H9 (cell line): Measurements from ENCODE around the gene RAB5A. TPM values are rescaled to one million over a fixed set of nuclear protein-coding genes. Genes with fewer than 3 reads are reported as not detected.

Experiments
- DNase-seq: peaks from one replicate; pipeline ENCODE4 v3.0.0-alpha.2; 2017
- H2AFZ ChIP-seq: one replicate; pipeline ENCODE4 v1.6.1; 2013; ENCODE audit warnings: mild to moderate bottlenecking, low read length, control low read depth, moderate library complexity
- H2AK5ac ChIP-seq: 2 replicates; pipeline ENCODE4 v1.6.1; 2013; ENCODE audit warnings: low read length, control low read depth, mixed read lengths; ENCODE audit not compliant: insufficient read length
- H2BK120ac ChIP-seq: one replicate; pipeline ENCODE4 v1.6.1; 2013; ENCODE audit warnings: low read depth, mild to moderate bottlenecking, low read length, control low read depth, inconsistent platforms; ENCODE audit not compliant: poor library complexity, severe bottlenecking
- H2BK12ac ChIP-seq: 2 replicates; pipeline ENCODE4 v1.6.1; 2013; ENCODE audit warnings: low read length, control low read depth, mixed read lengths, low read depth; ENCODE audit not compliant: insufficient read length
- H2BK15ac ChIP-seq: 2 replicates; pipeline ENCODE4 v1.6.1; 2013; ENCODE audit warnings: low read depth, low read length, control low read depth
- H2BK20ac ChIP-seq: one replicate; pipeline ENCODE4 v1.6.1; 2013; ENCODE audit warnings: low read depth, mild to moderate bottlenecking, low read length, control low read depth, inconsistent platforms; ENCODE audit not compliant: poor library complexity, severe bottlenecking
- H2BK5ac ChIP-seq: 2 replicates; pipeline ENCODE4 v1.6.1; 2013; ENCODE audit warnings: low read length, control low read depth, mixed read lengths; ENCODE audit not compliant: insufficient read length
- H3K14ac ChIP-seq: 2 replicates; pipeline ENCODE4 v1.6.1; 2013; ENCODE audit warnings: low read length, control low read depth; ENCODE audit not compliant: insufficient read depth
- H3K18ac ChIP-seq: 2 replicates; pipeline ENCODE4 v1.6.1; 2013; ENCODE audit warnings: low read depth, mild to moderate bottlenecking, mixed read lengths, low read length, control low read depth; ENCODE audit not compliant: insufficient read length
- H3K23ac ChIP-seq: 2 replicates; pipeline ENCODE4 v1.6.1; 2013; ENCODE audit warnings: low read length, control low read depth, mixed read lengths, low read depth; ENCODE audit not compliant: insufficient read length
- H3K23me2 ChIP-seq: 2 replicates; pipeline ENCODE4 v1.6.1; 2013; ENCODE audit warnings: low read depth, mild to moderate bottlenecking, mixed read lengths, low read length, control low read depth; ENCODE audit not compliant: insufficient read length, poor library complexity, severe bottlenecking
- H3K27ac ChIP-seq: 2 replicates; pipeline ENCODE4 v1.5.1; 2013; ENCODE audit warnings: low read length, control low read depth, mixed read lengths, low read depth; ENCODE audit not compliant: insufficient read length
- H3K27me3 ChIP-seq: 2 replicates; pipeline ENCODE4 v1.6.1; 2013; ENCODE audit warnings: low read length, control low read depth, inconsistent platforms; ENCODE audit not compliant: insufficient read depth
- H3K4ac ChIP-seq: 2 replicates; pipeline ENCODE4 v1.6.1; 2013; ENCODE audit warnings: low read depth, mild to moderate bottlenecking, control low read depth, inconsistent platforms, low read length, moderate library complexity
- H3K4me1 ChIP-seq: 2 replicates; pipeline ENCODE4 v1.6.1; 2013; ENCODE audit warnings: low read length, control low read depth, inconsistent platforms; ENCODE audit not compliant: insufficient read depth
- H3K4me2 ChIP-seq: 2 replicates; pipeline ENCODE4 v1.6.1; 2013; ENCODE audit warnings: low read length, control low read depth, mixed read lengths; ENCODE audit not compliant: insufficient read length, insufficient read depth
- H3K56ac ChIP-seq: 2 replicates; pipeline ENCODE4 v1.6.1; 2013; ENCODE audit warnings: low read depth, mild to moderate bottlenecking, mixed read lengths, low read length, control low read depth; ENCODE audit not compliant: insufficient read length
- H3K79me1 ChIP-seq: 2 replicates; pipeline ENCODE4 v1.6.1; 2013; ENCODE audit warnings: low read depth, mild to moderate bottlenecking, moderate library complexity, low read length, control low read depth, inconsistent platforms; ENCODE audit not compliant: insufficient read depth, poor library complexity, severe bottlenecking
- H3K79me2 ChIP-seq: 2 replicates; pipeline ENCODE4 v1.6.1; 2013; ENCODE audit warnings: low read length, control low read depth, inconsistent platforms; ENCODE audit not compliant: insufficient read depth
- H3K9ac ChIP-seq: 2 replicates; pipeline ENCODE4 v1.6.1; 2013; ENCODE audit warnings: low read length, control low read depth, mixed read lengths; ENCODE audit not compliant: insufficient read length; ENCODE audit errors: extremely low read depth
- H3K9me3 ChIP-seq: one replicate; pipeline ENCODE4 v1.6.1; 2013; ENCODE audit warnings: low read depth, low read length, inconsistent platforms; ENCODE audit not compliant: control insufficient read depth
- H3T11ph ChIP-seq: one replicate; pipeline ENCODE4 v1.6.1; 2013; ENCODE audit warnings: mild to moderate bottlenecking, low read length, control low read depth, inconsistent platforms
- H4K20me1 ChIP-seq: one replicate; pipeline ENCODE4 v1.6.1; 2013; ENCODE audit not compliant: control insufficient read depth, insufficient read length, insufficient read depth
- H4K5ac ChIP-seq: 2 replicates; pipeline ENCODE4 v1.6.1; 2013; ENCODE audit warnings: low read depth, mild to moderate bottlenecking, mixed read lengths, low read length, control low read depth; ENCODE audit not compliant: insufficient read length
- H4K8ac ChIP-seq: replicated peaks from 2 replicates; pipeline ENCODE4 v1.6.1; 2013; ENCODE audit warnings: low read length, control low read depth, mixed read lengths, low read depth; ENCODE audit not compliant: insufficient read length
- H4K91ac ChIP-seq: 2 replicates; pipeline ENCODE4 v1.6.1; 2013; ENCODE audit warnings: low read depth, mild to moderate bottlenecking, moderate library complexity, mixed read lengths, low read length, control low read depth; ENCODE audit not compliant: insufficient read length
- H3K27ac Mint-ChIP-seq, 3 experiments: 2 replicates in 2 of 3; 3 replicates in 1 of 3; pipeline ENCODE4 v1.8.0; 2020 to 2021; ENCODE audit warnings: mixed read lengths in 3 of 3, mild to moderate bottlenecking in 1 of 3, moderate library complexity in 1 of 3
- H3K27me3 Mint-ChIP-seq: 2 replicates; pipeline ENCODE4 v1.8.0; 2021; ENCODE audit warnings: low read depth, mild to moderate bottlenecking, moderate library complexity, mixed read lengths
- H3K36me3 Mint-ChIP-seq, 3 experiments: 2 replicates in 2 of 3; 3 replicates in 1 of 3; pipeline ENCODE4 v1.8.0; 2020 to 2021; ENCODE audit warnings: low read depth in 3 of 3, mixed read lengths in 3 of 3; ENCODE audit not compliant: insufficient read depth in 1 of 3
- H3K4me1 Mint-ChIP-seq, 2 experiments: 2 replicates each; pipeline ENCODE4 v1.8.0; 2020; ENCODE audit warnings: mixed read lengths in 2 of 2
- H3K4me3 Mint-ChIP-seq, 2 experiments: 2 replicates in 1 of 2; 3 replicates in 1 of 2; pipeline ENCODE4 v1.8.0; 2020 to 2021; ENCODE audit warnings: mild to moderate bottlenecking in 2 of 2, mixed read lengths in 2 of 2, moderate library complexity in 1 of 2
- H3K9me3 Mint-ChIP-seq, 2 experiments: 2 replicates in 1 of 2; 3 replicates in 1 of 2; pipeline ENCODE4 v1.8.0; 2020; ENCODE audit warnings: mild to moderate bottlenecking in 2 of 2, mixed read lengths in 2 of 2, moderate library complexity in 1 of 2
- CTCF ChIP-seq: fragments of 200-600 bp; sonication (generic); conservative IDR thresholded peaks from 3 replicates; pipeline ENCODE4 v1.8.0; 2021; ENCODE audit warnings: antibody characterized with exemption, mild to moderate bottlenecking
- WGBS: extraction: QIAGEN DNeasy Blood & Tissue Kit; methylation state at CpG from one replicate; pipeline ENCODE4 v1.1.7; 2013; ENCODE audit warnings: missing lambda C conversion rate, low lambda C conversion rate, mixed read lengths; ENCODE audit not compliant: insufficient read length; ENCODE audit errors: extremely low coverage; 5-methylcytosine and 5-hydroxymethylcytosine counted together
- total RNA-seq: library from RNA; stranded (reverse); gene quantifications from 2 replicates; pipeline ENCODE4 v1.2.1, GENCODE V29; 2021

RAB5A gene
- total RNA-seq, 1 experiment from 2014 or later, result 84.8 TPM

GRCh38 chr3:19931767-19932188 is 15.1 kb upstream of the RAB5A start:
- WGBS, result no CpG with 5 or more reads among the region's 1 CpG
- no peak for TF ChIP-seq CTCF
- H3K9ac ChIP-seq, result no peak overlapping the region

More at GRCh38 chr3:19931767-19932188, 15.1 kb upstream of the RAB5A start:
- Histone ChIP-seq H3K27ac (no peak overlapping the region), H2BK20ac (no peak overlapping the region), H2BK12ac (no peak overlapping the region), H3K18ac (no peak overlapping the region), H3K23ac (no peak overlapping the region), H2AFZ (no peak overlapping the region), H3K9me3 (no peaks in the 10 kb centered on the region), H3K27me3 (no peaks in the 10 kb centered on the region), H2BK5ac (no peak overlapping the region), H4K5ac (no peak overlapping the region), H2BK120ac (no peak overlapping the region), H3K56ac (no peak overlapping the region), H3K4me1 (no peaks in the 10 kb centered on the region; the same call in 1 of the 2 replicates), H3K23me2 (no peaks in the 10 kb centered on the region), H3K4me2 (no peak overlapping the region), H3K79me2 (no peaks in the 10 kb centered on the region), H2BK15ac (no peak overlapping the region), H3T11ph (no peak overlapping the region), H4K8ac (no peak overlapping the region), H2AK5ac (no peak overlapping the region), H4K20me1 (no peaks in the 10 kb centered on the region), H3K14ac (no peak overlapping the region), H3K79me1 (no peaks in the 10 kb centered on the region), H4K91ac (no peak overlapping the region), H3K4ac (no peak overlapping the region)
- Mint-ChIP-seq H3K27me3 (no peaks in the 10 kb centered on the region; the same call in 1 of the 2 replicates), H3K36me3 (no peaks in the 10 kb centered on the region), H3K4me1 (peaks cover 9 to 10% of the 10 kb centered on the region in 2 experiments), H3K4me3 (no peak overlapping the region), H3K9me3 (no peaks in the 10 kb centered on the region; a peak in 1 of 5 replicates), H3K27ac (no peak overlapping the region)
- no peak for DNase-seq
